Neural progenitor cell (in vitro differentiated cells): ENCODE data around the gene C20orf202. TPM values are rescaled to one million over a fixed set of nuclear protein-coding genes. Genes with fewer than 3 reads are reported as not detected.
"Not testable (repeated sequence)": the region's sequence is repeated elsewhere in the genome, so short reads cannot be mapped to it uniquely, and the experiment has no call there.

Source experiments
- DNase-seq: peaks from one replicate; pipeline ENCODE4 v3.0.0-alpha.2; 2016; ENCODE audit warnings: low spot score
- H2AFZ ChIP-seq: fragments of 200-600 bp; sonication (generic); replicated peaks from 2 replicates; pipeline ENCODE4 v1.6.1; 2016; ENCODE audit warnings: antibody characterized with exemption
- H3F3A ChIP-seq: fragments of 200-600 bp; sonication (generic); 2 replicates; pipeline ENCODE4 v1.6.1; 2016; ENCODE audit warnings: antibody characterized with exemption, low read depth
- H3K27ac ChIP-seq: fragments of 200-600 bp; sonication (generic); 2 replicates; pipeline ENCODE4 v1.5.1; 2016; ENCODE audit warnings: mild to moderate bottlenecking
- H3K27me3 ChIP-seq: fragments of 200-600 bp; sonication (generic); 2 replicates; pipeline ENCODE4 v1.6.1; 2016; ENCODE audit warnings: mild to moderate bottlenecking, moderate library complexity
- H3K36me3 ChIP-seq: fragments of 200-600 bp; sonication (generic); 2 replicates; pipeline ENCODE4 v1.5.1; 2016
- H3K4me1 ChIP-seq: fragments of 200-600 bp; sonication (generic); 2 replicates; pipeline ENCODE4 v1.6.1; 2016; ENCODE audit warnings: mixed run types
- H3K4me2 ChIP-seq: fragments of 200-600 bp; sonication (generic); 2 replicates; pipeline ENCODE4 v1.6.1; 2016
- H3K4me3 ChIP-seq: fragments of 200-600 bp; sonication (generic); 2 replicates; pipeline ENCODE4 v1.5.1; 2016
- H3K79me2 ChIP-seq: fragments of 200-600 bp; sonication (generic); 2 replicates; pipeline ENCODE4 v1.6.1; 2016; ENCODE audit warnings: low read depth
- H3K9ac ChIP-seq: fragments of 200-600 bp; sonication (generic); 2 replicates; pipeline ENCODE4 v1.6.1; 2016
- H3K9me3 ChIP-seq: fragments of 200-600 bp; sonication (generic); 2 replicates; pipeline ENCODE4 v1.5.1; 2016; ENCODE audit warnings: low read depth
- H4K20me1 ChIP-seq: fragments of 200-600 bp; sonication (generic); 2 replicates; pipeline ENCODE4 v1.6.1; 2016; ENCODE audit warnings: low read depth
- H3K27ac Mint-ChIP-seq: 3 replicates; pipeline ENCODE4 v1.8.0; 2021; ENCODE audit warnings: mixed read lengths
- H3K27me3 Mint-ChIP-seq: 2 replicates; pipeline ENCODE4 v1.8.0; 2022; ENCODE audit warnings: low read depth, mild to moderate bottlenecking, inconsistent platforms, moderate library complexity, mixed read lengths; ENCODE audit not compliant: insufficient read depth
- H3K36me3 Mint-ChIP-seq: 3 replicates; pipeline ENCODE4 v1.8.0; 2021; ENCODE audit warnings: mixed read lengths
- H3K4me1 Mint-ChIP-seq: 3 replicates; pipeline ENCODE4 v1.8.0; 2021; ENCODE audit warnings: mixed read lengths
- H3K4me3 Mint-ChIP-seq: 3 replicates; pipeline ENCODE4 v1.8.0; 2021; ENCODE audit warnings: mild to moderate bottlenecking, moderate library complexity, mixed read lengths
- H3K9me3 Mint-ChIP-seq: 3 replicates; pipeline ENCODE4 v1.8.0; 2020; ENCODE audit warnings: mixed read lengths
- EZH2 ChIP-seq: fragments of 200-600 bp; sonication (generic); IDR thresholded peaks from 2 replicates; pipeline ENCODE4 v1.6.1; 2017; ENCODE audit warnings: antibody characterized with exemption, mild to moderate bottlenecking, moderate library complexity
- EZH2phosphoT487 ChIP-seq: fragments of 200-600 bp; sonication (generic); IDR thresholded peaks from 2 replicates; pipeline ENCODE4 v1.6.1; 2017; ENCODE audit warnings: antibody characterized with exemption
- total RNA-seq: library from RNA; depleted of rRNA; stranded (reverse); fragments of >200 nt; gene quantifications from 2 replicates; pipeline ENCODE4 v1.2.3, GENCODE V29; 2015; ENCODE audit warnings: low replicate concordance
- TF ChIP-seq, protein P1 (sequence below): fragments of 200-600 bp; sonication (generic); IDR thresholded peaks from 2 replicates; pipeline ENCODE4 v1.5.1; 2017; ENCODE audit warnings: antibody characterized with exemption, mild to moderate bottlenecking

The C20orf202 gene
- total RNA-seq, 1 donor from 2014 or later, result not detected

DNA sequence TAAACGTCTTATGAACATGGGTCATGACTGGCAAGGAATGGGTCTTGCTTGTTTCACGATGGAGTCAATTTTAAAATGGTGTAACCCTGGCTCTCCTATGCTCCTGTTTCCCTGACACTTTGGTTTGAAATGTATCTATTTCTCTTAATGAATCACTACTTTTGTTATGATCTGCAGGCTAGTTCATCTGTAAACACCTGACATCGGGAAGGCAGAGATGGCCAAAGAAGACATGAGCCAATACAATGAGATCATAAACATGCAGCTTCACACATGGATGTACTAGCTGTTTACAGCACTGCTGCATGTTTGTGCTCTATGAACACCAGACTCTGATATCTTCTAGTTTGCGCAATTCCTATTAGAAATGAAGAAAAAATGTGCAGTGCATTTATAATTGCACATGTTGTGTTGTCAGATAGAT is 11.6 kb downstream of the C20orf202 start:
- no peak overlapping the region for H3K4me2 ChIP-seq
- H2AFZ ChIP-seq, result no peak overlapping the region
- H3K4me1 Mint-ChIP-seq, result peaks cover 11% of the 10 kb centered on the region
- no peaks in the 10 kb centered on the region for H3F3A ChIP-seq
- no peaks in the 10 kb centered on the region for H3K36me3 Mint-ChIP-seq
- H3K9me3 ChIP-seq, result no peaks in the 10 kb centered on the region
- H3K27ac Mint-ChIP-seq, result no peak overlapping the region
- H3K79me2 ChIP-seq, result no peaks in the 10 kb centered on the region
- no peak for TF ChIP-seq EZH2phosphoT487
- no peak for TF ChIP-seq EZH2
- TF ChIP-seq, protein P1, sequence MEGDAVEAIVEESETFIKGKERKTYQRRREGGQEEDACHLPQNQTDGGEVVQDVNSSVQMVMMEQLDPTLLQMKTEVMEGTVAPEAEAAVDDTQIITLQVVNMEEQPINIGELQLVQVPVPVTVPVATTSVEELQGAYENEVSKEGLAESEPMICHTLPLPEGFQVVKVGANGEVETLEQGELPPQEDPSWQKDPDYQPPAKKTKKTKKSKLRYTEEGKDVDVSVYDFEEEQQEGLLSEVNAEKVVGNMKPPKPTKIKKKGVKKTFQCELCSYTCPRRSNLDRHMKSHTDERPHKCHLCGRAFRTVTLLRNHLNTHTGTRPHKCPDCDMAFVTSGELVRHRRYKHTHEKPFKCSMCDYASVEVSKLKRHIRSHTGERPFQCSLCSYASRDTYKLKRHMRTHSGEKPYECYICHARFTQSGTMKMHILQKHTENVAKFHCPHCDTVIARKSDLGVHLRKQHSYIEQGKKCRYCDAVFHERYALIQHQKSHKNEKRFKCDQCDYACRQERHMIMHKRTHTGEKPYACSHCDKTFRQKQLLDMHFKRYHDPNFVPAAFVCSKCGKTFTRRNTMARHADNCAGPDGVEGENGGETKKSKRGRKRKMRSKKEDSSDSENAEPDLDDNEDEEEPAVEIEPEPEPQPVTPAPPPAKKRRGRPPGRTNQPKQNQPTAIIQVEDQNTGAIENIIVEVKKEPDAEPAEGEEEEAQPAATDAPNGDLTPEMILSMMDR, result no peak
- no peaks in the 10 kb centered on the region for H3K36me3 ChIP-seq
- no peak overlapping the region for H3K4me3 Mint-ChIP-seq
- H3K4me3 ChIP-seq, result no peak overlapping the region
- no peaks in the 10 kb centered on the region for H4K20me1 ChIP-seq
- H3K27ac ChIP-seq, result no peak overlapping the region
- H3K27me3 ChIP-seq, result peaks cover 40% of the 10 kb centered on the region
- H3K4me1 ChIP-seq, result no peaks in the 10 kb centered on the region
- peaks cover 12% of the 10 kb centered on the region for H3K27me3 Mint-ChIP-seq
- no peak overlapping the region for H3K9ac ChIP-seq
- no peak for DNase-seq
- no peaks in the 10 kb centered on the region for H3K9me3 Mint-ChIP-seq

DNA sequence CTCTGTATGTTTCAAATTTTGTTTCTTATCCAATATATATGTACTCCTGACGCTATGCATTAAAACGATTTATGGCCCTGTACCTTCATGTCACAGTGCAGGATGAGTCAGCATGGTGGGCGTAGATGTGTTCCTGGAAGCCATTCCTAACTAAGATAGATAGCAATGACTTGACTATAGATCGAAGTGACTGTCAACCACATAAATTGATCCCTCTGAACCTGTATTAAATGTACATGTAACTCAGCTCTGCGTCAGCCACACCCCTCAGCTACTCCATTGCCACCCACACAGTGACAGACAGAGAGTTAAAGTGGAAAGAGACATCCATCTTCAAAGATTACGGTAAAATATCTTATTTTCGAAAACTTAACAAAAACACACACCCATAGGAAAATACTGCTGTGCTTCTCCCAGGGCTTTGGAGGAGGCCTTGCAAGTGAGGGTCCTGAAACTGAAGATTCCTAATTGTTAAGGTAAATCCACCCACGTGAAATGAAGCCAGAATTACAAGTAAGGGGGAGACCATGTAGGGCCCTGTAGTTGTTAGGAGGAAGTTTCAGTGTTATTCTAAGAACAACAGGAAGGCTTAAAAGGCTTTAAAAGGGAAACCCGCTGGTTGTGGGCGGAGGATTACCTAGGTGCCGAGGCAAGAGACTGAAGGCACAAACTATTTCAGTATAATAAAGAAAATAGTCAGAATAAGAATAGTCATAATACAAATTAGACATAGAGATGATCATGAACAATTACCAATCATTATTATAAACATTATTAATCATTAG is 12.3 kb downstream of the C20orf202 start:
- H3K27ac Mint-ChIP-seq, result no peak overlapping the region
- no peak overlapping the region for H2AFZ ChIP-seq
- H3K4me1 Mint-ChIP-seq, result peaks cover 11% of the 10 kb centered on the region
- no peaks in the 10 kb centered on the region for H3K9me3 Mint-ChIP-seq
- no peak overlapping the region for H3K4me3 ChIP-seq
- H3K79me2 ChIP-seq, result no peaks in the 10 kb centered on the region
- no peaks in the 10 kb centered on the region for H3K36me3 Mint-ChIP-seq
- no peaks in the 10 kb centered on the region for H3K9me3 ChIP-seq
- H3K36me3 ChIP-seq, result no peaks in the 10 kb centered on the region
- no peak overlapping the region for H3K9ac ChIP-seq
- H3F3A ChIP-seq, result no peaks in the 10 kb centered on the region
- TF ChIP-seq EZH2 (no peak), EZH2phosphoT487 (no peak)
- TF ChIP-seq, protein P1, result no peak
- peaks cover 34% of the 10 kb centered on the region for H3K27me3 ChIP-seq
- H4K20me1 ChIP-seq, result no peaks in the 10 kb centered on the region
- H3K27me3 Mint-ChIP-seq, result peaks cover 12% of the 10 kb centered on the region
- no peak for DNase-seq
- H3K27ac ChIP-seq, result no peak overlapping the region
- H3K4me1 ChIP-seq, result no peaks in the 10 kb centered on the region
- no peak overlapping the region for H3K4me3 Mint-ChIP-seq
- H3K4me2 ChIP-seq, result no peak overlapping the region

DNA sequence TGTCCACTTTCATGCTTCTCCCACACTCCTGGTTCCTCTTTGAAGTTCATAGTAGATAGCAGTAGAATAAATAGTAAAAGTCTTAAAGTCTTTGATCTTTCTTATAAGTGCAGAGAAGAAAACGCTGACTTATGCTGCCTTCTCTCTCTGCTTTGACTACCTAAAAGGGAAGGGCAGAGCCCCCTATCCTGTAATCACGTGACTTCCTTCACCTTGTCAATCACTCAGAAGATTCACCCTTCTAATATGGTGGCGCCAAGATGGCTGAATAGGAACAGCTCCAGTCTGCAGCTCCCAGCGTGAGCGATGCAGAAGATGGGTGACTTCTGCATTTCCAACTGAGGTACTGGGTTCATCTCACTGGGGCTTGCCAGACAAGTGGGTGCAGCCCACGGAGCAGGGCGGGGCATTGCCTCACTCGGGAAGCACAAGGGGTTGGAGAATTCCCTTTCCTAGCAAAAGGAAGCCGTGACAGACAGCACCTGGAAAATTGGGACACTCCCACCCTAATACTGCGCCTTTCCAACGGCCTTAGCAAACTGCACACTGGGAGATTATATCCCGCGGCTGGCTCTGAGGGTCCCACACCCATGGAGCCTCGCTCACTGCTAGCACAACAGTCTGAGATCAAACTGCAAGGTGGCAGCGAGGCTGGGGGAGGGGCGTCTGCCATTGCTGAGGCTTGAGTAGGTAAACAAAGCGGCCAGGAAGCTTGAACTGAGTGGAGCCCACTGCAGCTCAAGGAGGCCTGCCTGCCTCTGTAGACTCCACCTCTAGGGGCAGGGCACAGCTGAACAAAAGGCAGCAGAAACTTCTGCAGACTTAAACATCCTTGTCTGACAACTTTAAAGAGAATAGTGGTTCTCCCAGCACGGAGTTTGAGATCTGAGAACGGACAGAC is 13.5 kb downstream of the C20orf202 start:
- not testable (repeated sequence) for H3K4me1 ChIP-seq, H3K4me3 Mint-ChIP-seq, H3K4me2 ChIP-seq, H2AFZ ChIP-seq, H3K27ac Mint-ChIP-seq, H3K27ac ChIP-seq, H4K20me1 ChIP-seq, DNase-seq, H3K9me3 ChIP-seq, H3K36me3 ChIP-seq, H3K79me2 ChIP-seq, H3K9me3 Mint-ChIP-seq, H3K9ac ChIP-seq, H3K36me3 Mint-ChIP-seq, H3F3A ChIP-seq, H3K4me3 ChIP-seq
- Mint-ChIP-seq H3K4me1 (peaks cover 11% of the 10 kb centered on the region), H3K27me3 (peaks cover 10% of the 10 kb centered on the region)
- H3K27me3 ChIP-seq, result peaks cover 27% of the 10 kb centered on the region

DNA sequence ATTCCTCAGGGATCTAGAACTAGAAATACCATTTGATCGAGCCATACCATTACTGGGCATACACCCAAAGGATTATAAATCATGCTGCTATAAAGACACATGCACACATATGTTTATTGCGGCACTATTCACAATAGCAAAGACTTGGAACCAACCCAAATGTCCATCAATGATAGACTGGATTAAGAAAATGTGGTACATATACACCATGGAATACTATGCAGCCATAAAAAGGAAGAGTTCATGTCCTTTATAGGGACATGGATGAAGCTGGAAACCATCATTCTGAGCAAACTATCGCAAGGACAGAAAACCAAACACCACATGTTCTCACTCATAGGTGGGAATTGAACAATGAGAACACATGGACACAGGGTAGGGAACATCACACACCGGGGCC is 19.5 kb downstream of the C20orf202 start:
- not testable (repeated sequence) for H3K27ac Mint-ChIP-seq, H3K4me2 ChIP-seq, H3K4me3 ChIP-seq, DNase-seq, H3K9me3 Mint-ChIP-seq, H4K20me1 ChIP-seq, H3K4me1 ChIP-seq, H3K36me3 Mint-ChIP-seq, H3K79me2 ChIP-seq, H3K36me3 ChIP-seq, H2AFZ ChIP-seq, H3K4me3 Mint-ChIP-seq, H3K9me3 ChIP-seq, H3K9ac ChIP-seq, H3K27ac ChIP-seq, H3K4me1 Mint-ChIP-seq
- peaks cover 38% of the 10 kb centered on the region for H3K27me3 ChIP-seq
- peaks cover 17% of the 10 kb centered on the region for H3F3A ChIP-seq
- H3K27me3 Mint-ChIP-seq, result peaks cover 16% of the 10 kb centered on the region
